ENCODE measurements around the gene TXNRD3. TPM values are rescaled to one million over a fixed set of nuclear protein-coding genes. Genes with fewer than 3 reads are reported as not detected.
A peak's percentile ranks its signal among the peaks of the same experiment; 100 is the strongest.

Gene TXNRD3
- total and polyA plus RNA-seq, 2 of the 4 experiments (the other 2 are of a cell fraction), result 3.9 to 8.4 TPM

- H3K4me2 ChIP-seq (ENCODE audit: low read depth, low read length), result no peak overlapping the region
- no peaks in the 10 kb centered on the region for H3K36me3 ChIP-seq (ENCODE audit: control insufficient read depth, insufficient read depth, low read length)
- peak overlapping the region; percentile 13; the same call in 1 of the 2 replicates for H2BK120ac ChIP-seq (ENCODE audit: low read depth, low read length)
- dilution Hi-C loops (cut with HindIII; ENCODE audit: low sequenced_read_pairs, unreplicated experiment), result no loop called here
- H4K5ac ChIP-seq (ENCODE audit: low read depth, low read length), result no peak overlapping the region
- no peak for ATAC-seq (ENCODE audit: low read depth)
- no peak for DNase-seq
- H2BK15ac ChIP-seq (ENCODE audit: low read depth, low read length), result no peak overlapping the region
- ChIA-PET POLR2A (ENCODE audit: unreplicated experiment) (no interaction called here), CTCF (no interaction called here)
- no peak overlapping the region for H4K91ac ChIP-seq (ENCODE audit: insufficient read depth, low read depth, low read length)
- no peak overlapping the region for H3K23ac ChIP-seq (ENCODE audit: low read depth, low read length)
- no peak overlapping the region for H3K9ac ChIP-seq (ENCODE audit: low read depth, low read length)
- H3K4me1 ChIP-seq (ENCODE audit: control insufficient read depth, insufficient read depth, low read length), result peaks cover 8% of the 10 kb centered on the region
- no peak overlapping the region for H3K18ac ChIP-seq (ENCODE audit: low read depth, low read length)
- no peaks in the 10 kb centered on the region for H3K27me3 ChIP-seq (ENCODE audit: control insufficient read depth, insufficient read depth, low read length)
- no peaks in the 10 kb centered on the region for H4K20me1 ChIP-seq (ENCODE audit: insufficient read depth, low read length)
- no peak overlapping the region for H2BK5ac ChIP-seq (ENCODE audit: low read depth, low read length, poor library complexity, severe bottlenecking)
- H2BK20ac ChIP-seq (ENCODE audit: low read depth, low read length), result peak overlapping the region; percentile 47; the same call in 1 of the 2 replicates
- 0 out of 2 replicates have a peak overlapping the region, but pooled peaks have one; percentile 48 for H3K14ac ChIP-seq (replicated peaks; ENCODE audit: low read depth, low read length)
- H3K4me3 ChIP-seq (ENCODE audit: insufficient read depth, low read depth, low read length), result no peak overlapping the region
- BruUV-seq (replicated peaks), result no TSS peak
- H2AK5ac ChIP-seq (ENCODE audit: low read depth, low read length), result no peak overlapping the region
- H3K56ac ChIP-seq (ENCODE audit: extremely low read depth, insufficient read depth, low read length), result no peak overlapping the region
- no peak overlapping the region for H3K27ac ChIP-seq (ENCODE audit: insufficient read depth, low read length)
- H3K9me3 ChIP-seq (ENCODE audit: control insufficient read depth, insufficient read depth, low read length), result no peaks in the 10 kb centered on the region
- intact Hi-C loops (cut with micrococcal nuclease), result no loop called here
- TF ChIP-seq RCOR1 (IDR thresholded peaks at IDR 0.05; ENCODE audit: insufficient replicate concordance, low read length) (no peak), CTCF (conservative IDR thresholded peaks at IDR 0.05; ENCODE audit: low read depth, low read length) (no peak), FOS (IDR thresholded peaks at IDR 0.05; ENCODE audit: low read depth, low read length) (no peak), MXI1 (IDR thresholded peaks at IDR 0.05; ENCODE audit: borderline replicate concordance, low read depth, low read length) (no peak), CHD1 (IDR thresholded peaks at IDR 0.05; ENCODE audit: low read depth, low read length) (no peak), ELK1 (IDR thresholded peaks at IDR 0.05; ENCODE audit: borderline replicate concordance, low read depth, low read length) (no peak), POLR2A (IDR thresholded peaks at IDR 0.05; ENCODE audit: low read depth, low read length) (no peak), SMC3 (IDR thresholded peaks at IDR 0.05; ENCODE audit: low read depth, low read length) (no peak), USF2 (IDR thresholded peaks at IDR 0.05; ENCODE audit: low read depth, low read length) (no peak), CEBPB (IDR thresholded peaks at IDR 0.05; ENCODE audit: low read depth, low read length) (no peak), NFE2L2 (IDR thresholded peaks at IDR 0.05; ENCODE audit: low read depth, low read length) (no peak), MAZ (IDR thresholded peaks at IDR 0.05; ENCODE audit: borderline replicate concordance, low read depth, low read length) (no peak), RAD21 (IDR thresholded peaks at IDR 0.05; ENCODE audit: low read length) (no peak), RFX5 (IDR thresholded peaks at IDR 0.05; ENCODE audit: low read depth, low read length) (no peak), MAFK (IDR thresholded peaks at IDR 0.05; ENCODE audit: low read depth, low read length) (no peak), BHLHE40 (IDR thresholded peaks at IDR 0.05; ENCODE audit: low read depth, low read length) (no peak)
- no peak overlapping the region for H2AK9ac ChIP-seq (replicated peaks; ENCODE audit: low read depth, low read length, poor library complexity)
- H3K4ac ChIP-seq (ENCODE audit: low read depth, low read length), result peak overlapping the region; percentile 42; the same call in 1 of the 2 replicates
- in situ Hi-C loops (cut with MboI; ENCODE audit: low sequenced_read_pairs), result no loop called here
- no peak overlapping the region for H4K8ac ChIP-seq (ENCODE audit: low read depth in 2 of 2, low read length in 2 of 2)
- no peaks in the 10 kb centered on the region for H3K79me1 ChIP-seq (ENCODE audit: low read depth in 1 of 2, low read length in 2 of 2)
- H3K9me1 ChIP-seq (ENCODE audit: insufficient read depth, low read length), result peaks cover 9% of the 10 kb centered on the region
- no peak overlapping the region for H2AFZ ChIP-seq (replicated peaks; ENCODE audit: low read length, poor library complexity)
Measured at GRCh38 chr3:126617571-126617970, 37.4 kb downstream of the TXNRD3 start.
